Gastroesophageal sphincter (tissue), 3 donors: ENCODE results near the gene SEC24D.

Experiments used
- CTCF ChIP-seq, 4 experiments: fragments of 200-600 bp in 2 of 4; fragments of 450-650 bp in 2 of 4; sonication (generic) in 1 of 4; IDR thresholded peaks; one replicate each; pipeline ENCODE4 v1.5.1; 2017 to 2019; ENCODE audit warnings: antibody characterized with exemption in 4 of 4, mild to moderate bottlenecking in 2 of 4, moderate library complexity in 2 of 4
- POLR2AphosphoS5 ChIP-seq: sonication (generic); formaldehyde crosslinking; IDR thresholded peaks from one replicate; pipeline ENCODE4 v1.6.1; 2017; ENCODE audit warnings: antibody characterized with exemption

DNA sequence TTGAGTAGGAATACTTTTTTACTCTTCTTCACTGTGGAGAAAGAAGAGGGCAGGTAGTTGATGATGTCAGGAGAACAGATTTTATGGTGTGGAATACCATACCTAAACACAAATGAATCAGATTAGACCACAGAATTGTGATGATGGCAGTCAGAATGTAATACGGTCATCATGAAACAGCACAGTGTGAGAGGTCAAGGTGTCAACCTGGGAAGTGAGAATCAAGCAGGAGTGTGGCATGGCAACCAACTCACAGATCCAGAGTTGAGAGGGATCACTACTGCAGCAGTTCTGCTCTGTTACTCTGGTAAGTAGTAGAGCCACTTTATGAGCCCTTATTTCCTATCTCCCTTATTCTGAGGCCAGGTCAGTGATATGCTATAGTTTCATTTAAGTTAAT, 123.1 kb downstream of the SEC24D start:
- no peak for TF ChIP-seq CTCF (IDR thresholded peaks at IDR 0.05)
- no peak for TF ChIP-seq POLR2AphosphoS5
